Measurements from ENCODE around the gene HEMGN.
"Not testable (repeated sequence)": the region's sequence is repeated elsewhere in the genome, so short reads cannot be mapped to it uniquely, and the experiment has no call there.

HEMGN gene

DNA sequence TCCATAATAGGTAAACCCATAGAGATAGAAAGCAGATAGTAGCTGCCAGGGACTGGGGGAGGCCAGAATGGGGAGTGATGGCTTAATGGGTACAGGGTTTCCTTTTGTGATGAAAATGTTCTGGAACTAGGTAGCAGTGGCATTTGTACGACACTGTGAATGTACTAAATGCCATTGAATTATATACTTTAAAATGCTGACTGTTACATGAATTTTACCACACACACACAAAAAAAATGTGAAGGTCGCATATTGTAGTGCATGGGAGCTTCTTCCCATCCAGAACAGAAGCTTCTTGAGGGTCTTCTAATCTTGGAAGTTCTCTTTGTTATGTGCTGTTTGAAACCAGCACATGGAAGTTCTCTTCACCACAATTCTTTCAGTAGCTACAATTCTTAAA, 25.3 kb upstream of the HEMGN start:
- FAIRE-seq = no peak

DNA sequence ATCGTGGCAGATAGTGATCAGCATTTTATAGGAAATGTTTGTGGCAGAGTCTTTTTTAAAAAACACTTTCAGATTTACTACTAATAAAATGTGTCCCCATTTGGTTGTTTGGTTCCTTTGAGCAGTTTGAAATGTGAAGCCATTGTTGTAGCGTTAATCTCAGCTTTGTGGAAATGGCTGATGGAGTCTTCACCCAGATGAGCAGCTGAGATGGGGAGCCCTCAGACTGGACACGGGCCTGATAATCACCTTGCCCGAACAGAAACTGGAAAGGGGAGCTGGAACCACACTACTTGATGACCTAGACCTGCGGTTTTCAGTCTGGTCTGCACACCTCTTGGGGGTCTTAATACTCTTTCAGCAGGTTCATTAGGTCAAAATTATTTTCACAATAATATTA, 24.6 kb upstream of the HEMGN start:
- FAIRE-seq = no peak

DNA sequence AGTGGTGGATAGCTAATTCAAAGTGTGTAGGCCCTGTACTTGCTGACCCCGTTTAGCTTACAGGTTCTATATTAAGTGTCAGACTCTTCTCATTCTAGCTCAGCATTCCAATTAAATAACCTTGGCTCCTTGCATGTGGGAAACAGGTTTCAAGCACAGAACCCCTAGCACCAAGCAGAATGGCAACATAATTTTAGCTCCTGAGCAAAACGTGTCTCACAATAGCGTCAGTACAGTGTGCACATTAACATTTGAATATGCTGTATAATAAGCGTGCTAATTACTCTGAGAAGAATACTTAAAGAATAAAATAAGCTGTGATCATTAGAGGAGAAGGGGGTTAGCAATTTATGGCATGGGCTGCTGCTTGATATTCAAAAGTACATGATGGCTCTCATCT, 24.2 kb upstream of the HEMGN start:
- no peak for FAIRE-seq

DNA sequence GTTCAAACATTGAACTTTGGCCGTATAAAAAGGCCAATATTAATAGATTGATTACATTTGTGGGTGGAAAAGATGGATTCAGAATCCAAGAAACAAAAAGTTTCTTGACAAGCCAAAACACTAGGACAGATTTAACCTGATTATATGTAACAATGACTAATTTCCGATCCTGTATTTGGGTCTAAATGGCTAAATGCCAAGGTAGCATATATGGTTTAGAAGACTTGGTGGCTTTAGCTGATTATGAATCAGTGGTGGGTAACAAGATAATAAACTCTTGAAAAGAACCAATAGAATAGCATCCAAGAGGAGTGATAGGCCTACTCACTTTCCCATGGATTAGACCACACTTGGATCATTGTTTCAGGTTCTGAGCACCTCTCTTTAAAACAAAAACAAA, 23.4 kb upstream of the HEMGN start:
- FAIRE-seq = no peak

- not testable (repeated sequence) for FAIRE-seq
Measured at GRCh38 chr9:97960678-97961328, 22.8 kb upstream of the HEMGN start.

GRCh38 chr9:97959585-97959984, 21.6 kb upstream of the HEMGN start:
- no peak for FAIRE-seq

- FAIRE-seq = no peak
Measured at GRCh38 chr9:97958812-97959511, 21.0 kb upstream of the HEMGN start.

DNA sequence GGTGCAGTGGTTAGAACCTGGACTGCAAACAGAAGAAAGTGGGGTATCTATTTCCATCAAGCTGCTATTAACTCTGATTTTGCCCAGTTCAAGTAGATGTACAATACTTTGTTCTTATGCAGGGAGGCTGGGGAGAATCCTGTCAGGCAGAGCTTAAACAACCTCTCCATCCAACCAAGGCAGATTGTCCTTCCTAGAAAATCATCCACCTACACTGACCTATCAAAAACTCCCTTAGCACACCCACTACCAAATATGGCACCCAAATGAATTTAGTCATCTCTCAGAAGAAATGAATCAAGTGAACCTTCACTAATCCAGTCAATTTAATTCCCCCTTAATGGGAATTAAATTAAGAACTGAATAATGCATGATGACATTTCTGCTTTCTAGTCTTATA, 18.4 kb upstream of the HEMGN start:
- FAIRE-seq = no peak

GRCh38 chr9:97954550-97954989, 16.6 kb upstream of the HEMGN start:
- no peak for FAIRE-seq

- FAIRE-seq = not testable (repeated sequence)
Measured at GRCh38 chr9:97950873-97951272, 12.9 kb upstream of the HEMGN start.

DNA sequence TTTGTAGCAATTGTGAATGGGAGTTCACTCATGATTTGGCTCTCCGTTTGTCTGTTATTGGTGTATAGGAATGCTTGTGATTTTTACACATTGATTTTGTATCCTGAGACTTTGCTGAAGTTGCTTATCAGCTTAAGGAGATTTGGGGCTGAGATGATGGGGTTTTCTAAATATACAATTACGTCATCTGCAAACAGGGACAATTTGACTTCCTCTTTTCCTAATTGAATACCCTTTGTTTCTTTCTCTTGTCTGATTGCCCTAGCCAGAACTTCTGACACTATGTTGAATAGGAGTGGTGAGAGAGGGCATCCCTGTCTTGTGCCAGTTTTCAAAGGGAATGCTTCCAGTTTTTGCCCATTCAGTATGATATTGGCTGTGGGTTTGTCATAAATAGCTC, 9.1 kb upstream of the HEMGN start:
- not testable (repeated sequence) for FAIRE-seq

GRCh38 chr9:97945470-97945869, 7.5 kb upstream of the HEMGN start:
- not testable (repeated sequence) for FAIRE-seq

- no peak for FAIRE-seq
Measured at GRCh38 chr9:97944612-97945011, 6.6 kb upstream of the HEMGN start.

- FAIRE-seq = no peak
Measured at GRCh38 chr9:97943308-97943855, 5.4 kb upstream of the HEMGN start.

DNA sequence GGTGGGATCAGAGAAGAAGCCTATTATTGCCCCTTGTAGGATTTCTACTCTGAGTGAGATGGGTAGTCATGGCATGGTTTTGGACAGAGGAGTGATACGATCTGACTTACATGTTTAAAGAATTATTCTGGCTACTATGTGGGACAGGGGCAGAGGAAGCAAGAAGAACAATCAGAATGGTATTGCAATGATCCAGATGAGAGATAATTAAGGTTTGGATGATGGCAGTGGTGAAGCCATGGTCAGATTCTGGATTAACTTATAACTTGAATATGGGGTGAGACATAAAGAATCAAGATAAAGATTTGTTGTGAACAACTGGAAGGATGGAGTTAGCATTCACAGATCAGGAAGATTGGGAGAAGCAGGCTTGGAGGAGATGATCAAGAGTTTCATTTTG, 3.4 kb upstream of the HEMGN start:
- FAIRE-seq = no peak

DNA sequence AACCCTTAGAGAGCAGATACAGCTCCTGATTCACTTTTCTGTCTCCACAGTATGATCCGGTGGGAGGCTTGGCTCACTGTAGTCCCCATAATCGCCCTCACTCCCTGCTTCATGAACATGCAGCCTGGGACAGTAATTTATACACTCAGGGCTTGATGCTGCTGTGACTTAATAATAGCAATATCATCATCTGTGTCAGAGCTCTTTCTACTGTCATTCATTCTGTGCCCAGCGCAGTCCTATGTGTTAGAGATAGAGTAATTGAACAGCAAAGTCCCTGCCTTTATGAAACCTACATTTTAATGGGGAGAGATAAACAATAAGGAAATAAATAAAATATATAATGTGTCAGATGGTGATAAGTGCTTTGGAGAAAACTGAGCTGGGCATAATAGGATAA, 2.8 kb upstream of the HEMGN start:
- no peak for FAIRE-seq

DNA sequence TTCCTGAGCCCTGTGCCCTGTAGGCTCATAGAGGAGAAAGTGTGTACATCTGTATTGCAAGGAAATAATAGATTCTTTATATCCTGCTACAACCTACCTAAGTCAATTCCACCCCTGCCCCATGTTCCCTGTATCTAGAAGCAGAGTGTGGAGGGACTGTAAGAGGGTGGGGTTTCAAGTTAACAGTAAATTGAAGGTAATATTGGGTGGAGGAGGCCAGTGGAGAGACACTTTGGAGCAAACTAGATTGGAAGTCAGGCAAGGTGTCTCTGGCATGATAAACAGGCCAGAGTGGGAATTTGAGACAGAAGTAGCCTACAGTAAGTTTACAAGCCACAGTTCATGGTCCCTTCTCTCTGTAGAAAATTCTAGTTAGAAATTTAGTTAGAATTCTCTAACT, 2.3 kb upstream of the HEMGN start:
- no peak for FAIRE-seq

DNA sequence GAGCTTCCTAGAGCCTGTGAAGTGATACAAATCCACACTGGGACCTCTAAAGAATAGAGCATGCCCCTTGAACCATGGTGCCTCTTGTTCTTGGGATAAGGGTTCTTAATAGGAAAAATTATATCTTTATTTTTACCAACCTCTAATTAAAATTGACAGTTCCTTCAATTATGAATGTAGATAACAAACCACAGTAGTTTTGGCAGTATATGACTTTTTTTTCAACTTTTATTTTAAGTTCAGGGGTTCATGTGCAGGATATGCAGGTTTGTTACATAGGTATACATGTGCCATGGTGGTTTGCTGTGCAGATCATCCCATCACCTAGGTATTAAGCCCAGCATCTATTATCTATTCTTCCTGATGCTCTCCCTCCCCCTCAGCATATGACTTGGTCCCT, 974 bp downstream of the HEMGN start:
- no peak for FAIRE-seq

GRCh38 chr9:97935276-97935675, 2.7 kb downstream of the HEMGN start:
- no peak for FAIRE-seq

DNA sequence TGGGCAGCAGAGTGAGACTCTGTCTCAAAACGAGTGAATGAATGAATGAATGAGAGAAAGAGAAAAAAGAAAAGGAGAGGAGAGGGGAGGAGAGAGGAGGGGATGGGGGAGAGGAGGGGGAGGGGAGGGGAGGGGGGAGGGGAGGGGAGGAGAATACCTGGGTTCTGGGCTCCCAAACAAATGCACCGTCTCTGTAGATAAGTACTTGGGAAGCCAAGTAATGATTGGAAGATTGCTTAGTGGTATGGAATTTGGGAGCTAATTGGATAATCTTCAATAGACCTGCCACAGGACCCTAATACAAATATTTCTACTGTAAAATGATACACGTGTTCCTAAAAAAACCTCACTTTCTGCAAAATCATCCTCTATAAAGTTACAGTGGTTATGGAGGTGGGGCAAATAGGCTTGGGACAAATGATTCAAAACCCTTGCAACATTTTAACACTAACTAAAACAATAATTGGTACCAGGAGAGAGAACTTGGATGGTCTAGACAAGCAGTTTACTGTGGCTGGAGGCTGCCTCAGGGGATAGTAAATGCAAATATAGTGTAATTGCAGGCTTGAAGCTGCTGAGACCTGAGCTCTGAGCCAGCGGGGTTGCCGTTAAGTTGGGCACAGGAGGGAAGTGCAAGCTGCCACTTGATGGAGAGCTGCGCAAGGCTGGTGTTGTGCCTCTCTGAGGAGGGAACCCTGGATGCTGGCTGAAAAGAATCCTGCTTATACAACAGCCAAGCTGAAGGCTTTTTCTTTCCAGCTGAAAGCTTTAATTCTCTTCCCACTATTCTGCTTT, 3.5 kb downstream of the HEMGN start:
- no peak for FAIRE-seq

- no peak for FAIRE-seq
Measured at GRCh38 chr9:97933297-97933998, 4.5 kb downstream of the HEMGN start.

DNA sequence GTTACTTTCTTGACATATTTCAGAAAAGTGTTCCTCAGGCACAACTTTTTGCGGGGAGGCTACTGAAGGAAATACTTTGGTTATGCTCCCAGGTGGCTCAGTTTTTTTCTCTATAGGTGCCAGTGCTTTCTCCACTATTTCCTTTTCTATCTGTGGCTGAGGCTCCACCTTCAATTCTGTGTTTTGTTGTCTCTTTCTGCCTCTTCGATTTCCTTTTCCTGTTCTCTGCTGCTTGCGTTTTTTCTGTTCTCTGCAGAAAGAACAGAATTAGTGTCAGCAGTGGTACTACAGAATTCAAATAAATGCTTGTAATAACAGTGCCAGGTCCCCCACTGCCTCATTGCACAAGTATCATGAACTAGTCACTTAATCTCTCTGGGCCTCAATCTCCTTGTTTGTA, 7.0 kb downstream of the HEMGN start:
- no peak for FAIRE-seq
